ENCODE measurements around the gene SLC16A6.
"Not testable (repeated sequence)": the region's sequence is repeated elsewhere in the genome, so short reads cannot be mapped to it uniquely, and the experiment has no call there.

Gene SLC16A6

DNA sequence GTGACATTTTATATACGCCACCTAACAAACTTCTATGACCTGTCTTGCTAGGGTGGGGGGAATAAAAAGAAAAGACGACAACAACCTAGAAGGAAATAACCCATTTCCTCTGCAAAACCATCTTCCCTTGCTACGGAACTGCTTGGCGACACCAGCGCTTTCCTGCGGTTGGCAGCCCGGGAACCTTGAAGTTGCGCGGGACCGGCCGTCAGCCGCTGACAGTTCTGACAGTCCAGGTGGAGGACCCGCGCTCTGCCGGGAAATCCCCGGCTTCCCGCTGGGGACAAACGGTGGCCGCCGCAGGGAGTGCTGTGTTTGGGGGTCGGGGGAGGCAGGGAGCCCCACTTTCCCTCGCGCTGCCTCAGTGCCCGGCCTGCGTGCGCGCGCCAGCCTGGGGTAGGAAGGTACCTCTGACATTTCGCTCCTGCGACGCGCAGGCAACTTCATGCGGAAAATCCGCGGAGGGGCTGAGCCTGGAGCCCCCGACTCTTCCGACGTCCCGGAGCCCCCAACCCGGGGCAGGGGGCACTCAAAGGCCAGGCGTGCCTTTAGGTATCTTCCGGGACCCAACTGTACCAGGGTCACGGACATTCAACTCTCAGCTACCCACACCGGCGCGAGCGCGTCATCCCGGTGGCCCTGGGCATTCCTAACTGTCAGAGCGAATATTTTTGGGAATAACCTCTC, 516 bp downstream of the SLC16A6 start:
- no peak for DNase-seq (ENCODE audit: low read depth, low spot score)

DNA sequence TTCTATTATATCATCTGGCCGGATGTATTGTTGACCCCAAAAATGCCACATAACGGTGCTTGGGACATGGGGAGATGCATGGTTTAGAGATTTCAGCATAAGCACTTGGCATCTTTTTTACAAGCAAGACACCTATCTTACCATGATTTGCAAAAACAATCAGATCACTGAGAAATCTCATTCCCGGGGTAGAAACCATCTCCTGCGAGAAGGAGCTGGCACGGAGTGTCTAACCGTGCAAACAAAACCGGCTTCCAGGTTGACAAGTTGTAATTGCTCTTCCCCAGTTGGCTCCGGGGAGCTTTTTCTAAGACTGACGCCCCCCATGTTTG, 1.0 kb downstream of the SLC16A6 start:
- no peak for DNase-seq (ENCODE audit: low read depth, low spot score)

DNA sequence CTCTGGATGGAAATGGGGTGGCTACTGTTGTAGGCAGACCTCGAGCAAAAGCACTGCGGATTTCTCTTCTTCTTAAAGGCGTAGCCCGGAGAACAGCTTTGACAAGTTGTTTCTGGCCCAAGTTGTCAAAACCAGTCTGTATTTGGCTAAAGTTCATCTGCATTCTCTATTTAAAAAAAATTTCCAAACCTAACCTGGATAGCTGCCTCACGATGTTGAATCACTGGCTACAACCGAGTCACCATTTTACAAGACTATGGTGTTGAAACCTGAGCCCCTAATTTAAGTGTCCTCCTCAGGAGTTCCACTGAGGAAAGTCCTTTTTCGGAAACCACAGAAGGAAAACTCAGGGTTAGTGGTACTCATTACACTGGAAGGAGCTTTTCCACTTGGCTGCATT, 1.5 kb downstream of the SLC16A6 start:
- DNase-seq (ENCODE audit: low read depth, low spot score): no peak

DNA sequence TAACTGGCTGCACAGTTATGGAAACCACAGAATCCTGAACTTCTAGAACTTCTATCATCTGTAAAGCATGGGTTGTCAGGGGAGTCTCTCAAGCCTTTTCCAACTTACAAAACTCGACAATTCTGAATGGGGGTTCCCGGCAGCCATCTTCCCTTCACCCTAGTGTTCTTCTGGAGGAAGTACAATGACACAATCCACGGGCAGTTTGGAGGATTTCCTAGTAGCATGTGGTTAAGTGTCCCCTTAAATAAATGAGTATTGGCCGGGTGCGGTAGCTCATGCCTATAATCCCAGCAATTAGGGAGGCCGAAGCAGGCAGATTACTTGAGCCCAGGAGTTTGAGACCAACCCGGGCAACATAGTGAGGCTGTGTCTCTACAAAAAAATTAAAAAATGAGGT, 2.1 kb downstream of the SLC16A6 start:
- no peak for DNase-seq (ENCODE audit: low read depth, low spot score)

DNA sequence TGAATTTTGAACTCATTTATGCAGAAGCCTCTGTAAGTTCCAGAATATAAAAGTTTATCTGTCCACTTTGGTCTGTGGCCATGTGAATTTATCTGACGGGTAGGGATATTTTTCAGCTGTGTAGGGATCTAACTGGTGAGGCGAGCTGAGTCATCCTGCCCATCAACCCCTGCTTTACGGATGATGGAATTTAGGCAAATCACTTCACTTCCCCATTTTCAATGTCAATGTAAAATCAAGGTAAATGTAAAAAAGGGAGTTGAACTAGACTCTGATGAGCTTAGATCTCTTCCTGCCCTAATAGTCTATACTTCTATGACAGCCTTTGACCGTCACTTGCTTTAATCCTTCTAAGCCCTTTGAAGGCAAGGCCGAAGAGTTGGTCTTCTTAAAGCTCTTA, 2.6 kb downstream of the SLC16A6 start:
- no peak for DNase-seq (ENCODE audit: low read depth, low spot score)

DNA sequence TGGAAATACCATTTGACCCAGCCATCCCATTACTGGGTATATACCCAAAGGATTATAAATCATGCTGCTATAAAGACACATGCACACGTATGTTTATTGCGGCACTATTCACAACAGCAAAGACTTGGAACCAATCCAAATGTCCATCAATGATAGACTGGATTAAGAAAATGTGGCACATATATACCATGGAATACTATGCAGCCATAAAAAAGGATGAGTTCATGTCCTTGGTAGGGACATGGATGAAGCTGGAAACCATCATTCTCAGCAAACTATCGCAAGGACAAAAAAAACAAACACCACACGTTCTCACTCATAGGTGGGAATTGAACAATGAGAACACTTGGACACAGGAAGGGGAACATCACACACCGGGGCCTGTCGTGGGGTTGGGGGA, 9.0 kb downstream of the SLC16A6 start:
- not testable (repeated sequence) for DNase-seq (ENCODE audit: low read depth, low spot score)

DNA sequence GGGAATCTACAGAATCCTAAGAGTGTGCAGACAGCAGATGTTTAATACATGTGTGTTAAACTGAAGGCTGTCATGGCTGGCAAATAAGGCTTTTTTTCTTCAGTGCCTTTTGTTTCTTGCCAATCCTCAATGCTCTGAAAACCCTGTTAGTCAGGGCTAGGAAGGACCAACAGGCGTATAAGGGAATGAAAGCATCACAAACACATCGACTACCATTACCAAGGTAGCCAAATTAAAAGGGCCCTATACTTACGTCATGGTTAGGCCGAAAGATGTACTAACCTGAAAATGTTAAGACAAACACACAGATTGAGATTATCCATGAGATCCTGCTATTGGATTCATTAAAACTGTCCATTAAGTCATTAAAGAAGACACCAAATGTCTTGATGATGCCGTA, 13.1 kb downstream of the SLC16A6 start:
- no peak for DNase-seq (ENCODE audit: low read depth, low spot score)

DNA sequence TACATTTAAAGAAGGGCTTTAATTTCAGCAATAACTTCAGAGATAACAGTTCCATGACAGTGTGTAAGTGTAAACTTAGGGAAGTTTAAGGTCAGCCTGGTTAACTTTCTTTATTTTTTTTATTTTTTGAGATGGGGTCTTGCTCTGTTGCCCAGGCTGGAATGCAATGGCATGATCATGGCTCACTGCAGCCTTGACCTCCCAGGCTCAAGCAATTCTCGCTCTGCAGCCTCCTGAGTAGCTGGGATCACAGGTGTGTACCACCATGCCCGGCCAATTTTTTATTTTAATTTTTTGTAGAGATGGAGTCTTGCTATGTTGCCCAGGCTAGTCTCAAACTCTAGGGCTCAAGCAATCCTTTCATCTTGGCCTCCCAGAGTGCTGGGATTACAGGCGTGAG, 14.6 kb downstream of the SLC16A6 start:
- not testable (repeated sequence) for DNase-seq (ENCODE audit: low read depth, low spot score)

DNA sequence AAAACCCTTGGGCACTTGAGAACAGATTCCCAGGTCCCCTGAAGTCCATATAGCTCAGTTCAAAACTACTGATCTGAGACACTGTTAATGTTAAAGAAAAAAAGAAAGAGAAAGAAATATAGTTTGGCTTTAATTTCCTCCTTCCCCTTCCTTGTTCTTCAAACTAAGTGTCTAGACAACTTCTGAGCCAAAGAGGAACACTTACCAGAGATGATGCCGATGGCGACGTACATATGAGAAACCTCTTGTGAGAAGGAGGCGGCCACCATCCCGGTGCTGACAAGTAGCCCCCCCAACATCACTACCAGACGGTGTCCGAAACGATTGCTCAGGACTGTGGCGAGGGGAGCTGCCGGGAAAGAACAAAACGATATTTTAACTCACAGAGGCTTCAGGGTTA, 17.2 kb downstream of the SLC16A6 start:
- DNase-seq (ENCODE audit: low read depth, low spot score): no peak

DNA sequence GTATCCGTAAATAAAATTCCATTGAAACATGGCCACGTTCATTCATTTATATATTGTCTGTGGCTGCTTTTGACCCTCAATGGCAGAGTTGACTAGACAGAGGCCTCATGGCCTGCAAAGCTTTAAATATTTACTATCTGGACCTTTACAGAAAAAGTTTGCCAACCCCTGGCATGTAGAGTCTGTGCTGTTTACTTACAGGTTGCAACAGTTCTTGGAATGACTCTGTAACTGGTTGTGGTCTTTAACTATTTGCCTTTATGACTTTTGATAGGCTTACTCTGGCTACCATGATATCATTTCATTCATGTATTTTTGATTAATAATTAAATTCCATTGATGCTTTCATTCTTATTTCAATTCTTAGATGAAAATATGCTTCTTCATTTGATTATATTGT, 25.1 kb downstream of the SLC16A6 start:
- DNase-seq (ENCODE audit: low read depth, low spot score): not testable (repeated sequence)

DNA sequence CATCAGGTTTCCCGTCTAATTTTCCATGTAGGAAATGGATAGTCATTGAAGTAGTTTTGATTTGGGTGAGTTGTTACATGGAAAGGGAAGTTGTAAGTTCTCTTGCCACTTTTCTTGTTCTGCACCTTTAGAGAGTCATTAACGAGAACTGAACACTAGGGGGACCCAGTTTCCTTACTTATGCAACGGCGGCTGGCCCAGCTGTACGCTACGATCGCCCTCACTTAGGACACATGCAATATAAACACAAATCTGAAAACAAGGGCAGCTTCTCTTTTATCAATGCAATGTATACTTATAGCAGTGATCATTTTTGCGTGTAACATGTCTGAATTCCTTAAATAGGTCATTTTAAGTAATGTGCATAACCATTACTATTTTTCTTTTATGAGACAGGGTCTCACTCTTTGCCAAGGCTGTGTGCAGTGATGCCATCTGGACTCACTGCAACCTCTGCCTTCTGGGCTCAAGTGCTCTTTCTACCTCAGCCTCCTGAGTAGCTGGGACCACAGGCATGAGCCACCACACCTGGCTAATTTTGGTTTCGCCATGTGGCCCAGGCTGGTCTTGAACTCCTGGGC, 27.7 kb downstream of the SLC16A6 start:
- DNase-seq (ENCODE audit: low read depth, low spot score): not testable (repeated sequence)

DNA sequence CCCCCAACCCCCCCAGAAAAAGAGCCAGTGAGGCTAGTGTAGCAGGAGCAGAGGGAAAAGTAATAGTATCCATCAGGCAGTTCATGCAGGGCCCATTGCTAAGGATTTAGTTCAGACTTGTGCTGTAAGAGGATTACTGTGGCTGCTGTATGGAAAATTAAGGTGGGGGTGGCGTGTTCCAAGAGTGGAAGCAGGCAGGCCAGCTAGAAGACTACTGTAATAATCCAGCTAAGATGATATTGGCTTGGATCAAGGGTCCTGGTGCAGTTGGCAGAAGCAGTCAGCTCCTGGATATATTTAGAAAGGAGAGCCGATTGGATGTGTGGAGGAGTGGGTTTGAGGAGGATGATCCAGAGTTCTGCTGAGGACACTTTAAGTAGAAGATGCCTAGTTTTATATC, 28.5 kb downstream of the SLC16A6 start:
- DNase-seq (ENCODE audit: low read depth, low spot score): not testable (repeated sequence)

DNA sequence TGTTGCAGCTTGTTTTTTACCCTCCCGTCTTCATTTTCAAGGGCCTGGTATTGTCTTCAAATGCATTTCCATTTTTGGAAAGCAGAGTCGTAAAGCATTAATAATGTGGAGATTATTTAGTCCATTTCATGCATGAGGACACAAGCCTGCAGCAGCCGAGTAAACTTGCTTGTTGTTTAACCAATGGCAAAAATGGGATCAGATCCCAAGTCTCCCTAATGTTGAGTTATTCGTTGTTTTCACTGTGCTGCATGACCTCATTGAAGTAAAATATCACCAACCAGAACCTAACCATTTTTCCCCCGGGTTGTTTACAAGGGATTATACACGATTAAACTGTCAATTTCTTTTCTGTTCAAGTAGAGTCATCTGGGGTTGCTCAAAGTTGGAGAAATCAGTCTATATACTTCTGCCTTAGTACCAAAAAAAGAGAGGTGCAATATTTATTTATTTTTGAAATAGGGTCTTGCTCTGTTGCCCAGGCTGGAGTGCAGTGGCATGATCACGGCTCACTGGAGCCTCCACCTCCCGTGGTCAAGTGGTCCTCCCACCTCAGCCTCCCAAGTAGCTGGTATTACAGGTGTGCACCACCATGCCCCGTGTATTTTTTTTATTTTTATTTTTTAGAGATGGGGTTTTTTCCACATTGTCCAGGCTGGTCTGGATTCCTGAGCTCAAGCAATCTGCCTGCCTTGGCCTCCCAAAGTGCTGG, 30.7 kb downstream of the SLC16A6 start:
- DNase-seq (ENCODE audit: low read depth, low spot score): no peak

DNA sequence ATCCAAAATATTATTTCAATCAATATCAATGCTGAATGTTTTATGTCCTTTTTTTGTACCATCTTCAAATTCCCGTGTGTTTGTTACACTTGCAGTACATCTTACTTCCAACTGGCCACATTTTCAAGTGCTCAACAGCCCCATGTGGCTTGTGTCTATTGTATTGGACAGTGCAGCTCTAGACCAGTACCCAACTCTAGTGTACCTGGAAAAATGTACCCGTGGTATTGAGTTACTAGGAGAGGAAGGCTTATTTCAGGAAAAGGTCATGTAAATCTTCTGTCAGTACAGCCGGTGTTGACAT, 31.3 kb downstream of the SLC16A6 start:
- DNase-seq (ENCODE audit: low read depth, low spot score): not testable (repeated sequence)

DNA sequence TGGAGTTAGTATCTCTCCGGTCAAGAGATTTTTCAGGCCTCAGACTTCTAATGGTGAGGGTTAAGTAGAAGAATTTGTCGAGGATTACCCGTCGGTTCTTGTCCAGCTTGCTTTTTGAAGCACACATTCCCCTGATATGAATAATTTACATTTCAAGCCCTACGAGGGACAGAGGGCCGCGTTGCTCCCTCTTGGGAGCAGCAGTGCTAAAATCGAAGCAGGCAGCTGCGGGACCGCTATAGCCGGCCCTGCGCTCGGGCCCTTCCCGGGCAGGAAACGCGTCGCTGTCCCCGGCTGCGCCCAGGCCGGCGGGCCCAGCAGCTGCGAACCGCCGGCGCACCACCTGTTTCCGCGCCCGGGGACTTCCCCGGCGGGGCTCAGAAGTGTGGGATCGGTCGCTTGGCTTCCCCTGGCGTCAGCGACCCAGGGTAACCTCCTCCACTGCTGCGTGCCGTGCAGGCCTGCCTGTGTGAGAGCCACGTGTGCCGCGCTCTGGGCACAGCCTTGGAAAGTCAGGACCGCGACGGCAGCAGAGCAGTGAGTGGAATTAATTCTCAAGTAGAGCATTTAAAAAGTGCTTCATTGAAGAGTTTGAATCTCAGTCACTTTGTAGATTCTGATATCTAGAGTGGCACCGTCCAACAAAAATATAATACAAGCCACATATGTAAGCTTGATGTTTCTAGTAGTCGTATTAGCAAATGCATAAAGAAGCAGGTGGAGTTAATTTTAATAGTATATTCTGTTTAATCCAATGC, 31.9 kb downstream of the SLC16A6 start:
- DNase-seq (ENCODE audit: low read depth, low spot score): not testable (repeated sequence)

DNA sequence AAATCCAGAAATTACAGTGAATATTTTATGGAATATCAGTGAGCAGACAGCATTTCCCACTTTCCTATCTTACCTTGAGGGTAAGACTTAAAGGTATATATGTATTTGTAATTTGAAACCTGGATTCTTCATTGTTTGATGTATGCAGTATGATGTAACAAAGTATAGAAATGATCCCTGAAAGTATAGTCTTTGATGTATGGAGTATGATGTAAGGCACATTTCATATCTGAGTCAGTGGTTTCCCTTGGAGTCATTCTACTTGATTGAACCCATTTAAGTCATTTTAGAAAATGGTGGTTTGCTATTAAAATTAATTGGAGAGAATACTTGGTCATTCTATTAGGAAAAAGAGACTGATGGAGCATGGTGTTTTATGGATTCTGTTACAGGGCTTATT, 33.0 kb downstream of the SLC16A6 start:
- DNase-seq (ENCODE audit: low read depth, low spot score): no peak

DNA sequence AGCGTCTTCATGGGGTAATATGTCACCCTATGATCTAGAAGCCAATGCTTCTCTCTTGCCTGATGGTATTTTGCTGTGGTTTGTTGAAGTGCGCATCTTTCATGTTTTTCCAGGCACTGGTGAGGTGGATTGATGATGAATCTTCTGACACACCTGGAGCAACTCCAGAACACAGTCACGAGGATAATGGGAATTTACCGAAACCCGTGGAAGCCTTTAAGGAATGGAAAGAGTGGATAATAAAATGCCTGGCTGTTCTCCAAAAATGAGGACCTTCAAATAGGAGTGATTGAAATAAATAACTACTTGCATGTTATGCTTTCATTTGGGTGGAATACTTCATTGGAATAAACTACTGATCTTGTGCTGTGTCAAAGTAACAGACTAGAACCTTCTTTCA, 34.2 kb downstream of the SLC16A6 start:
- not testable (repeated sequence) for DNase-seq (ENCODE audit: low read depth, low spot score)

DNA sequence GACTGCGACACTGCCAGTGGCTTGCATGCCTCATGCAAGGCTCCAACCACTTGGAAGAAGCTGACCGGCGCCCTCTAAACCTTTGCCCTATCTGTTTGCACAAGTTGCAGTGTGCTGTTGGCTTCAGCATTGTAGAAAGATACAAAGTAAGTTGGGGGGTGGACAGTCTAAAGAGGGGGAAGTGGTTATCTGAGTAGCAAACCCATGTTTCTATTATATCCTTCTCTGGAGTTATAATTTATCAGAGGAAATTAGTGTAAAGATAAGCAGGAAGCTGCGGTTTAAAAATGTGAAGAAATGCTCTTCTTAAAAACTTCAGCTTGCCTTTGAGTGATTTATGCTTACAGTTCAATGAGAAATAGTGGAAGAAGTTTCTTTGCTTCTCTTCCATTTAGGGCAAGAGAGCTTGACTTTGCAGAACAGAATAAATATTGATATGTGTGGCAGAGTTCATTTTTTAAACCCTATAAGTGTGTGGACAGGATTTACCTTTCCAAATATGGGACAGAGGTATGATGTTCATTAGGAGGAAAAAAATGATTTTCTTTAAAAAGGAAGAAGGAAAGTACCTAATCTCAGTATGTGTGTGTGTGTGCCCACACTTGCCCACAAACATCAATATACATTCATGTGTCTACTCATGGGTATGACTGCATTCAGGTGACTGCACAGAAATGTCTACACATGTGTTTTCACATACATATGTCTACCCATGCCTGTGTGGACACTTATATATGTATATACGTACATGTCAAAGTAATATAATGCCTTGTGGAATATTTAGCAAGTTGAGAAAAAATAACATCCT, 35.0 kb downstream of the SLC16A6 start:
- no peak for DNase-seq (ENCODE audit: low read depth, low spot score)

DNA sequence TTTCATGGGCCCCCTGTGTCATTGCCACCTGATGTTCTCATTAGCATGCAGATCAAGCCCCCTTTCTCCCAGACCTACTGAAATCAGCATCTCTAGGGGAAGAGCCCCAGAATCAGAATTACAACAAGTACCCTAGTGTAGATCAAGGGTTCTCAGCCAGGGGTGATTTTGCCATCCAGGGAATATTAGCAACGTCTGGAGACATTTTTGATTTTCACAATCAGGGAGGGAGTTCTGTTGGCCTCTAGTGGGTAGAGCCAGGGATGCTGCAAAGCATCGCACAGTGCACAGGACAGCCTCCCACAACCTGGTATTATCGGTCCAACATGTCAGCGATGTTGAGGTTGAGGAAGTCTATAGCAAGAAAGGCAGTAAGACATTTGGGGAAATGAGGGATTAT, 35.8 kb downstream of the SLC16A6 start:
- DNase-seq (ENCODE audit: low read depth, low spot score): no peak

DNA sequence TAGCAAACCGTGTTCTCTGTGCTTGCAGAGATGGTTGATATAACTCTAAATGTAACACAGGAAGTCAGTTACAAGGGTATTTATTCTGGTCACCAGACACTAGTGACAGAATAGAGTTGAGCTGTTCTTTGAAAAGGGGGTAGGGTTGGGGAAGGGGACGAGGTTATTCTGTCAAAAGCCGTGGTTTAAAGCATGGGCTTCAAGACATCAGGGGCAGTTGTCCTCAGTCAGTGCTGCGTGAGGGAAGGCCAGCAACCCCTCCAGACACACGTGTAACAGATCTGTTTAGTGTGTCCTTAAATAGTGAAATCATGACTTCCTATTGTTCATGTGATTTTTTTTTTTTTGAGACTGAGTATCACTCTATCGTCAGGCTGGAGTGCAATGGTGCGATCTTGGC, 37.5 kb downstream of the SLC16A6 start:
- not testable (repeated sequence) for DNase-seq (ENCODE audit: low read depth, low spot score)

DNA sequence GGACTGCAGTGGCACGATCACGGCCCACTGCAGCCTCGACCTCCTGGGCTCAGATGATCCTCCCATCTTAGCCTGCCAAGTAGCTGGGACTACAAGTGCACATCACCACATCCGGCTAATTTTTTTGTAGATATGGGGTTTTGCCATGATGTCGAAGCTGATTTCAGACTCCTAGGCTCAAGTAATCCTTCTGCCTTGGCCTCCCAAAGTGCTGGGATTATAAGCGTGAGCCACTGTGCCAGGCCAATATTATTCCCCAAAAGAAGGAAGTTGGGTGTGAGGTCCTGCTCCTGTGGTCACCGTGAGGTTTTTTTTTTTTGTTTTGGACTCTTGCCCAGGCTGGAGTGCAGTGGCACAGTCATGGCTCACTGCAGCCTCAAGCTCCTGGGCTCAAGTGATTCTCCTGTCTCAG, 41.6 kb downstream of the SLC16A6 start:
- DNase-seq (ENCODE audit: low read depth, low spot score): no peak

DNA sequence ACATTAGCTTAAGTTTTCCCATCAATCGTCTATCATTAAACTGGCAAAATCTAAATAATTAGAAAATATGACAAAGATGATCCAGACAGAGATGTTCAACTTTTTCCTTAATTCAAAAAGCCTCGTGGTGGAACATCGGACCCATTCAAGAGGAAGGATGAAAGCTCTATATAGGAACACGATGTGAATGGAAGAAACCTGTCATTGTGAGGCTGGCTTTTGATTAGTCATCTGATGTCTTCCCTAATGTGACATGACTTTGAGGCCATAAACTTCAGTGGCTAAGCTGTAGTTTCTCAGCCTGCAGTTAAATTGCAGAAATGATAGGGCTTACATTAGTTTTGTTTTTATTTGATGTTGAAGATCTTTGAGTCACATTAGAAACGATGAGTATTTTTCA, 42.0 kb downstream of the SLC16A6 start:
- DNase-seq (ENCODE audit: low read depth, low spot score): no peak
